GM12891 (cell line): ENCODE results near the gene BEND3.

ENCODE experiments used
- PAX5 ChIP-seq: IDR thresholded peaks from 2 replicates; pipeline ENCODE4 v1.6.1; 2011; ENCODE audit warnings: low read length, moderate library complexity, mild to moderate bottlenecking; ENCODE audit not compliant: insufficient read depth, severe bottlenecking
- POLR2A ChIP-seq: IDR thresholded peaks from 2 replicates; pipeline ENCODE4 v1.6.1; 2011; ENCODE audit warnings: low read depth, low read length, control low read depth
- POLR2AphosphoS5 ChIP-seq: IDR thresholded peaks from 2 replicates; pipeline ENCODE4 v1.6.1; 2011; ENCODE audit warnings: low read depth, low read length, control low read depth

GRCh38 chr6:107080036-107080435 lies 35.3 kb downstream of the BEND3 start:
- TF ChIP-seq POLR2A (no peak), POLR2AphosphoS5 (no peak), PAX5 (no peak)
